Prostate gland (tissue), 2 donors: ENCODE measurements around the gene CACNA1F. TPM values are rescaled to one million over a fixed set of nuclear protein-coding genes. Genes with fewer than 3 reads are reported as not detected.

Experiments used
- DNase-seq: peaks from one replicate; pipeline ENCODE4 v3.0.0-alpha.2; 2019; ENCODE audit warnings: low spot score
- H3K27ac ChIP-seq, 2 donors: fragments of 200-600 bp; sonication (generic); 2 replicates each; pipeline ENCODE4 v1.5.1; 2017 to 2019
- H3K27me3 ChIP-seq: fragments of 200-600 bp; sonication (generic); replicated peaks from 2 replicates; pipeline ENCODE4 v1.5.1; 2019; ENCODE audit not compliant: insufficient read depth
- H3K36me3 ChIP-seq, 2 donors: fragments of 200-600 bp; sonication (generic); 1 replicate in 1 of 2; 2 replicates in 1 of 2; pipeline versions ENCODE4 v1.5.1 to v1.8.1; 2017 to 2019
- H3K4me1 ChIP-seq: fragments of 200-600 bp; sonication (generic); replicated peaks from 2 replicates; pipeline ENCODE4 v1.5.1; 2019
- H3K4me3 ChIP-seq, 2 donors: fragments of 200-600 bp; sonication (generic); 2 replicates each; pipeline ENCODE4 v1.5.1; 2017 to 2019
- H3K9me3 ChIP-seq: fragments of 200-600 bp; sonication (generic); 2 replicates; pipeline ENCODE4 v1.5.1; 2017
- CTCF ChIP-seq, 4 experiments: fragments of 200-600 bp in 2 of 4; fragments of 450-650 bp in 2 of 4; sonication (generic) in 2 of 4; IDR thresholded peaks; 1 replicate in 3 of 4; 2 replicates in 1 of 4; pipeline ENCODE4 v1.5.1; 2016 to 2019; ENCODE audit warnings: antibody characterized with exemption in 4 of 4, mild to moderate bottlenecking in 2 of 4, moderate library complexity in 2 of 4
- POLR2A ChIP-seq: fragments of 450-650 bp; IDR thresholded peaks from one replicate; pipeline ENCODE4 v1.6.1; 2016; ENCODE audit warnings: antibody characterized with exemption, mild to moderate bottlenecking
- POLR2AphosphoS5 ChIP-seq: sonication (generic); formaldehyde crosslinking; IDR thresholded peaks from one replicate; pipeline ENCODE4 v1.6.1; 2017; ENCODE audit warnings: antibody characterized with exemption
- WGBS: methylation state at CpG from one replicate; pipeline ENCODE4 v1.1.5; 2018; 5-methylcytosine and 5-hydroxymethylcytosine counted together
- intact Hi-C: fragments of 100-400 bp; cut with DNase I; formaldehyde crosslinking; loops from one replicate; pipeline ENCODE4 v1.14.2; 2022
- total RNA-seq, 2 donors: library from RNA; depleted of rRNA; stranded (reverse); fragments of >200 nt; gene quantifications; one replicate each; pipeline ENCODE4 v1.1.0, GENCODE V29; 2016

Gene CACNA1F
- total RNA-seq, 2 donors from 2014 or later, result 0.17 TPM; not detected in 1

GRCh38 chrX:49212861-49213260 lies 20.3 kb downstream of the CACNA1F start:
- Histone ChIP-seq H3K27me3 (no peaks in the 10 kb centered on the region), H3K9me3 (no peaks in the 10 kb centered on the region), H3K36me3 (no peaks in the 10 kb centered on the region), H3K4me3 (no peak overlapping the region), H3K27ac (no peak overlapping the region), H3K4me1 (no peaks in the 10 kb centered on the region)
- TF ChIP-seq CTCF (IDR thresholded peaks at IDR 0.05) (no peak), POLR2A (no peak), POLR2AphosphoS5 (no peak)
- DNase-seq, result no peak
- 91% methylated on average over 1 of the region's 1 CpG for WGBS
- intact Hi-C loops, result no loop called here

- no peak overlapping the region for H3K27ac ChIP-seq
- no peak for DNase-seq
- no peaks in the 10 kb centered on the region for H3K9me3 ChIP-seq
- intact Hi-C loops, result no loop called here
- WGBS, result 93% methylated on average over 2 of the region's 2 CpGs
- H3K36me3 ChIP-seq, result no peaks in the 10 kb centered on the region
- H3K4me1 ChIP-seq, result no peaks in the 10 kb centered on the region
- TF ChIP-seq POLR2AphosphoS5, result no peak
- H3K27me3 ChIP-seq, result no peaks in the 10 kb centered on the region
- H3K4me3 ChIP-seq, result no peak overlapping the region
These were observed 20.9 kb downstream of the CACNA1F start for GRCh38 chrX:49212209-49212608.

GRCh38 chrX:49211074-49211473 lies 22.1 kb downstream of the CACNA1F start:
- intact Hi-C loops, result no loop called here
- no peak for TF ChIP-seq POLR2AphosphoS5
- no peak for TF ChIP-seq CTCF (IDR thresholded peaks at IDR 0.05)
- TF ChIP-seq POLR2A, result no peak
- DNase-seq, result no peak
- WGBS, result 85% methylated on average over 8 of the region's 9 CpGs
- Histone ChIP-seq H3K27ac (no peak overlapping the region), H3K36me3 (no peaks in the 10 kb centered on the region), H3K27me3 (no peaks in the 10 kb centered on the region), H3K4me3 (no peak overlapping the region), H3K9me3 (no peaks in the 10 kb centered on the region), H3K4me1 (no peaks in the 10 kb centered on the region)

GRCh38 chrX:49210406-49210805 lies 22.7 kb downstream of the CACNA1F start:
- Histone ChIP-seq H3K4me3 (no peak overlapping the region), H3K27me3 (no peaks in the 10 kb centered on the region), H3K27ac (no peak overlapping the region), H3K4me1 (no peaks in the 10 kb centered on the region), H3K36me3 (no peaks in the 10 kb centered on the region), H3K9me3 (no peaks in the 10 kb centered on the region)
- 88% methylated on average over 6 of the region's 8 CpGs for WGBS
- no peak for TF ChIP-seq POLR2A
- no peak for TF ChIP-seq POLR2AphosphoS5
- TF ChIP-seq CTCF (IDR thresholded peaks at IDR 0.05), result no peak
- intact Hi-C loops, result no loop called here
- no peak for DNase-seq

GRCh38 chrX:49209434-49210251 lies 23.5 kb downstream of the CACNA1F start:
- Histone ChIP-seq H3K9me3 (no peaks in the 10 kb centered on the region), H3K27ac (no peak overlapping the region), H3K36me3 (no peaks in the 10 kb centered on the region), H3K4me1 (no peaks in the 10 kb centered on the region), H3K4me3 (no peak overlapping the region), H3K27me3 (no peaks in the 10 kb centered on the region)
- WGBS, result 32% methylated on average over 20 of the region's 28 CpGs
- no peak for DNase-seq
- TF ChIP-seq CTCF (IDR thresholded peaks at IDR 0.05) (no peak), POLR2A (no peak), POLR2AphosphoS5 (no peak)
- intact Hi-C loops, result no loop called here
